ENCODE results near the gene RPL35.

Gene RPL35

DNA sequence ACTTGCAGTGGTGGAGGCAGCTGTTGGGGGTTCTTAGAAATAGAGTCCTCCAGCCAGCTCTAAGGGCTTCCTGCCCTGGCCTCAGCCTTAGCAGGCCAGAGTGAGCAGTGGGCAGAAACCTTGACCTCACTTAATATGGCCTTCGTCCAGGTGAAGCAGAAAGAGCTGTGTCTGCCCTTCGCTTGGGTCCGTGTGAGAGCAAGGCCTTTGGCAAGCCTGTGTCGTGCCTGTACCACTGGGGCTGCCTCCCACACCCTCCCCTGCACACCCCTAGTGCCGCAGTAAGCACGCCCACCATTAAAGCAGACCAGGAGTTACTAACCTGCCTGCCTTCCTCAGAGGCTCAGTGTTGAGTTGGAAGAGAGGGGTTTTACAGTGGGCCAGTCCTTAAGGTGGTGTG, 13.7 kb upstream of the RPL35 start:
- no peak for DNase-seq

DNA sequence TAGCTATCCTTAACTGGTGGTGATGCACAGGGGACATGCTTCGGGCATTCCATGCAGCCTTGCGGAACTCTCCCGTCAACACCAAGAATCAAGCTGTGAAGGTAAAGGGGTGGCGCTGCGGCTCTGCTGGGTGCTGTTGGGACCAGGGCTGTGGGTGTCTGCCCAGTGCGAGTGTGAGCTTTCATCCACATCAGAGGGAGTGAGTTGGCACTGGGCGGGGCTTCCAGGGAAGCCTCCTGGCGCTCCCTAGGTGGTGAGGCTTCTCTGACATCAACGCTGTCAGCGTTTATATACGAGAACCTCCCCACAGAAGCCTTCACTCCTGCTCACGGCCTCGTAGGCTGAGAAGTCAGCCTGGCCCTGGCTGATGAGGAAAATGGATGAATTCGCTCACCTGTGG, 11.9 kb upstream of the RPL35 start:
- no peak for DNase-seq

DNA sequence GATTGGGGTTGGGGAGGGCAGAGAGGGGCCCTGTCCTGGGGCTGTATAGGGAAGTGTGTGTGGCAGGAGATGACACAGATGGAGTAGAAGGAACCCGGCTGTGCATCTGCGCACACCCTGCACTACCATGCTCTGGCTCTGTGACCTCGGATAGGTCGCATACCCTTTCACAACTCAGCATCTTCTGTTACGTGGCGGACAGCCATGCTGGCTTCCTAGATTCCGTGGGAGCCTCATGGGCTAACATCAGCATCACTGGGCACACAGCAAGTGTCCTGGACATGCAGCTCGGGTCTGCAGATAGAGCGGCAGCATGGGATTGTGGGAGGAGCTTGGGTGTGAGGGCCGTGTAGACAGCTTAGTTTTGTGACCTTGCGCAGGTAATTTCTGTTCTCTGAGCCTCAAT, 9.4 kb upstream of the RPL35 start:
- DNase-seq = no peak

DNA sequence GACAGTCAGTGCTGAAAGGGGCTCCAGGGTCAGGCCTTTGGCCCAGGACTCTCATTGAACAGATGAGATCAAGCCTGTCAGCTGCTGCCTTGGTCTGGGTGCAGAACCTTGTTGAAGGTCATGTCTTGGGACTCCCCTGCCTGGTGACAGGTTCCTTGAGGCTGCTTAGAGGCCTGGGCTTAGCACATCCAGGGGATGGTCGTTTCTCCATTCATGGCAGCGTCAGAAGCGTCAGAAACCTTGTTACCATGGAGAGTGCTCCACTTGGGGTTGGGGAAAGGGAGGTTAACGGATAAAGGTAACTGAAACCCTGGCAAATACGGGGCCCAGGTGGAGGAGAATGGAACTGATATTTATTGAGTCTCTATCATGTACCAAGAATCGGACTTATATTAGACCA, 9.0 kb upstream of the RPL35 start:
- DNase-seq = no peak

DNA sequence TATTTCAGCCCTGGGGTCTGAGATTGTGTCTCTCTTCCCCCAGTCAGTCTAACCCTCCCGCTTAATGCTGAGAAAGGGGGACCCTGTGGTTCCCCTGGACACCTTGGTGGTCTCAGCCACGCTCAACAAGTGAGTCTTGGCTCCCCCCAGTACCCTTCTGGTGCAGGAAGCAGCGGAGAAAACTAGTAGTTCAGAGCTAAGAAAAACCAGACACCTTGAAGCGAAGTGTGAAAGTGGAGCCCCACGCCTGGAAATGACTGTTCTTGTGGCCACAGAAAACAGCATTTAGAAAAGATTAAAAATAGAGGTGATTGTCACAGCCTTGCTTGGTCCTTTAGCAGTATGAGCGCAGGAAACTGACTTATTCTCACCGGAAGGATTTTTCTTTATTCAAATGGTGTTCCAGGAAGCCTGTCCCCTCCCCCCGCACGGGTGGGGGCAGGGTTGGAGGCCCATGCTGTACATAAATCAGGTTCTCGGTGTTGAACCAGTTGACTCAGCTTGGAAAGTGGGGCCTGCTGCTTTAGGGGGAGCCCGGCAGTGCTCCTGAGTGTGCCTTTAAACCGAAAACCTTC, 8.3 kb upstream of the RPL35 start:
- peak in 1 of 2 experiments; percentile 33 for DNase-seq

DNA sequence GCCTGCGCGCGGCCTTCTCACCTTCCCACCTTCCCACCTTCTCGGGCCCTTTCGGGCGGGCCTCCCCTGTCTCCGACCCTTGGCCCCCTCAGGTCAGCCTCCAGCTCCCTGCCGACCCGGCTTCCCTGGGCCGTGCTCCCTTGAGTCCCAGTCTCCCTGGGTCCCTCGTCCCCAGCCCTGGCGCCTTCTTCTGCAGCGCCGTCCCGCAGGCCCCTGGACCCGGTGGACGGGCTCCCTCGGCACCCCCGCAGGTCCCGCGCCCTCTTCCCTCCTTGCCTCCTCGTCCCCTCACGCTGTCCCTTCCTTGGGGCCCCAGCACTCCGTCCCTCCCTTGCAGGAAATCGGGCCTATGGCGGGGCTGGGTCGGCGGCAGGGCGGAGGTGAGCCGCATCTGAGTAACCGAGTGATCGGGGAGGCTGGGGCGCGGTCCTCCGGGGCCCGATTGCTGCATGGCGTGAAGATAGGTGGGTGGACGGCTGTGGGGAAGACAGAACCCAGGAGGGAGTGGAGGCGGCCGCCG, 7.8 kb upstream of the RPL35 start:
- no peak for DNase-seq

DNA sequence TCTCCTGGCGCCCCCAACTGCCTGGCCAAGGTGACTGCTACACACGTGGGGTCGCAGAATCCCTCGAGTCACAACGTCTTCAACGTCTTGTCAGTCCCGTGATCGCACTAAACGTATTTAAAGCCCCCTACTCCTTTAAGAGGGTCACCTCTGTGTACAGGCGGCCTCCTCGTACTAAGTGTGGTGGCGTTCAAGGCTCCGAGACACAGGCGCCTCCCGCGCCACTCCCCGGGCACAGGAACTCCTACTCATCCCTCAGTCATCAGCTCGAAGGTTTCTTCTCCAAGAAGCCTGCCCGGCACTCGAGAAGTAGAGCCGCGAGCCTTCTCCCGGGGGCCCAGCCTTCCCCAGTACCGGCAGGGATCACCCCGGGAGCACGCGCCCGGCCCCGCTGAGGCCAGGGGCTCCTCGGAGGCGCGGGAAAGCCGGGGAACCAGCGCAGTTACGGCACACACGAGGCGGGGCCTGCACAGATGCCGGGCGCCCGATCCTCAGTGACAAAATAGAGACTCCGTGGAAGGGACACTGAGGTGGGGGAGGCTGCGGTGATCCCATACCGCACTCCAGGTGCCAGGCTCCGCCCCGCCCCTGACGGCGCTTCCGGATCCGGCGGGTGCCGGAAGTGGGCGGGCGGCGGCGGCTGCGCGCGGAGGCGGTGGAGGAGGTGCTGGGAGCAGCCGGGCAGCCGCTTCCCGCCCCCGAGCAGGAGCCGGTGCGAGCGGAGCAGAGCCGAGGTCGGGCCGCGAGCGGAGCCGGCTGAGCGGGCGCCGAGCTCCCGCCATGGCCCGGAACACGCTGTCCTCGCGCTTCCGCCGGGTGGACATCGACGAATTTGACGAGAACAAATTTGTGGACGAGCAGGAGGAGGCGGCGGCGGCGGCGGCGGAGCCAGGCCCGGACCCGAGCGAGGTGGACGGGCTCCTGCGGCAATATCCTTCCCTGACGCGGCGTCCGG, 7.0 kb upstream of the RPL35 start:
- peak; percentile 67 to 83 for DNase-seq

DNA sequence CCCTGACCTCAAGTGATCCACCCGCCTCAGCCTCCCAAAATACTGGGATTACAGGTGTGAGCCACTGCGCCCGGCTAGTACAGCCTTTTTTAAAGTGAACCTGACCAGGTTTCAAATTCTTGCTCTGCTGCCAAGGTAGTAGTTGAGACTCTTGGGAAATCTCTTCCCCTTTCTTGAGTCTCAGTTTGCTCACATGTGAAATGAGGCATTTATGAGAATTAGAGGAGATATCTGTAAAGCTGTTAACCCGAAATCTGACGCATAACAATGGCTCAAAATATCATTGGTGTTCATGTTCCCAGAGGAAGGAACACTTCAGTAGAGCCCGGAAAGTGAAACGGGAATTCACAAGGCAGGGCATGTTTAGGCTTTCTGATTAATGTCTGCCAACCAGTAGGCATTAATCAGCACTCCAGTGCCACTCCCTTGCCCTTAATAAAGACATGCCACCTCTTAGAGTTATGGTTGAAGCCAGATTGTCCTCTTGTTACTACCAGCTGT, 1.7 kb upstream of the RPL35 start:
- DNase-seq = no peak

DNA sequence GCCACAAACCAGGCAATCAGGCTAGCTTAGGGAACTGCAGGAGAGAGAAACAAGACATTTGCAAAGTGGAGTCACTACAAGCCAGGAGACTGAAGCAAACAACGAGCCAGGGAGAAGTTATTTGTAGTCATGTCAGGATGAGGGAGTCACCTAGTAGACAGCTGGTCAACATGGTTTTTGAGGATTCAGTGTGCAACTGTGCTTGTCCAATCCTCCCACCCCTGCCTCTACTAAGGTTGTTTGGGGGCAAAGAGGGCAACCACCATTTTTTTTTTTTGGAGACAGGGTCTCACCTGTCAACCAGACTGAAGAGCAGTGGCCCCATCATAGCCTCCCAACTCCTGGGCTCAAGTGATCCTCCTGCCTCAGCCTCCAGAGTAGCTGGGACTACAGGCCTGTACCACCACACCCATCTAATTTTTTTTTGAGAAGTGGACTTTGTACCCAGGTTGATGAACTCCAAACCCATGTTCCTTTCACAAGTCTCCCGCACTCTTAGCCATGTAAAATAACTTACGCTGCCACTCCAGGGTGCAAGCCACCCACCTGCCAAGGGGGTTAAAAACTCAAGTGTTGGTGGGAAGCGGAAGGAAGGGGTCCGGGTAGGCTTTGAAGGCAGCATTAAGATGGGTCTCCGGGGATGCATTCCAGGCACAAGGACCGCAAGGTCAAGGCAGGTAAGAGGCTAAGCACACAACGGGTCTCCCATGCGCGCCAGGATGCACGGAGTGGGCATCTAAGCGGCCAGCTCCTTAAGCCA, 995 bp downstream of the RPL35 start:
- DNase-seq = no peak

DNA sequence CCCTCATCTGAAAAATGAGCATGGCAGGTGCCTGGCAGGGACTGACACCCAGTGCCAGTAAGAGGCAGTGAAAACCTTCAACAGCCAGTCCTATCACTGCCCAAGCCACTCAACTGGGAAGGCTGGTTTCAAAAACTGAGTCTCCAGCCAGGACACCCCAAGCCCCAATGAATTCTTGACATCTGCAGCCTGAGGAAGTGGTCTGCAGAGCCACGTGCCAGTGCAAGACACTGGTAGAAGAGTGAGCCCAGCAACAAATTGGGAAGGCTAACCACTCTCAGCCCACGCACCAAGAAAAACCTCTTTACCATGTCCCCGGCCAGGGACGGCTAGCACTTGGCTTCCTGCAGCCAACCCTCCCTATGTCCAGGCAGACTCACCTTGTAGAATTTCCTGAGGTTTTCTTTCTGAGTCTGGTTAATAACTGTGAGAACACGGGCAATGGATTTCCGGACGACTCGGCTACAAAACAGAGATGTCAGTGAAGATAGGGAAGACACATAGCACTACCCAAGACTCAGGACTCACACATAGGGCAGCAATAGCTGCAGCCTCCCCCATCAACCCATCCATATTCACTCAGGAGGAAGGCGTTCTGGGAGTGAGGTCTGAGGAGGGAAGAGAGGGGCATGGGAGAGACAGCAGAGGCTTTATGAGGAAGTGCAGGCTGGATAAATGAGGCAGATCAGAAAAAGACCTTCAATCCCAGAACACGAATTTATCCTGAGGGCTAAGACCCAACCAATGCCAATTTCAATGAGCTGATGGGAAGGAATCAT, 1.8 kb downstream of the RPL35 start:
- DNase-seq = no peak

DNA sequence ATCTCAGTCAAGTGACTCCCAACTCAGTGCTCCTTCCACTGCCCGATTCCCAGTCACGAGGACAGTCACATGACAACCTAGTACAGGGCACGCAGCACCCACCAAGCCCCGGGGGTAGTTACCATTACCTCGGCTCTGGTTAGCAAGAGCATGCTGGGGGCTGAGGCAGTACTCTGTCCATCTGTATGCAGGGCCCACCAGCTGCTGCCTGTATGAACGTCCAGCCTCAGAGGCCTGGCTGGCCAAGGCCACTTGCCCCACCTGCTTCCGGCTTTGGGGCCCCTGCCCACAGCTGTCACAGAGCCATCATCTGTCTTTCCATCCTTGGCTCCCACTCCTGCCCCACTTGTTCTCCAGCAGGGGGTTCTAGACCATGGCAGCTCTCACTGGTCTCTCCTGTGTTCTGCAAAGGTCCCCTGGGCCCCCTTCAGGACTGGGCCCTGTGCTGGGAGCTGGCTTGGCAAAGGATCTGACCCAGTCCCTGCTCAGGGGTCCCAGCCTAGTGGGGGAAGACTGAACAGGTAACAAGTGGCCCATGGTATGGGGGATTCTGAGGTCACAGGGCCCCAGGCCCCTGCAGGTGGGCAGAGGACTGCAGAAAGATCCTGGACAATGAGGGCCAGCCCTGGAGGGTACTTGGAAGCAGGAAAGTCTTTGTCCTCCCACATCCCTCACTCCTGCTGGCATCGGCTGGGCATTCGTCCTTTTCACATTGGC, 3.3 kb downstream of the RPL35 start:
- DNase-seq = no peak

DNA sequence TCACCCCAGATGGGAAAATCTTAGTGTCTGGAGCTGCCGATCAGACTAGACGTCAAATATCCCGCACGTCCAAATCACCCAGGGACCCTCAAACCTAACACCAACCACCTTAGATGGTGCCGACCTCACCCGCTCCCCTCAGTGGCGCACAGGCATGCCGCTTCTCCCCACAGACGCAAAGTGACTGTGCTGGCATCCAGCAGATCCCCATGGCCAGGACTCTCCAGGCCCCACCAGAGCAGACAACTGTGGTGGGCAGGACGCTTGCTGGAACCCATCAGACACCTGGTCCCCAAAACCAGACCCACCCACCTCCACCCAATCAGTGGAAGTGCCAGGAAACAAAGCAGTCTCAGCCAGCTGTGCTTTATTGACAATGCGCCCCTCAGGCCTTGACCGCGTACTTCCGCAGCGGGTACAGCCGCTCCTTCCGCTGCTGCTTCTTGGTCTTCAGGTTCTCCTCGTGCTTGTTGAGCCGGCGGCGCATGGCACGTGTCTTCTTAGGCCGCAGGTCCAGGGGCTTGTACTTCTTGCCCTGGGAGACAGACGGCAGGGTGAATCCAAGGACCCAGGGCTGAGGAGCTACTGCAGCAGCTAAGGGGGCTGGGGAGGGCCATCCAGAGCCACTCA, 4.1 kb downstream of the RPL35 start:
- no peak for DNase-seq

DNA sequence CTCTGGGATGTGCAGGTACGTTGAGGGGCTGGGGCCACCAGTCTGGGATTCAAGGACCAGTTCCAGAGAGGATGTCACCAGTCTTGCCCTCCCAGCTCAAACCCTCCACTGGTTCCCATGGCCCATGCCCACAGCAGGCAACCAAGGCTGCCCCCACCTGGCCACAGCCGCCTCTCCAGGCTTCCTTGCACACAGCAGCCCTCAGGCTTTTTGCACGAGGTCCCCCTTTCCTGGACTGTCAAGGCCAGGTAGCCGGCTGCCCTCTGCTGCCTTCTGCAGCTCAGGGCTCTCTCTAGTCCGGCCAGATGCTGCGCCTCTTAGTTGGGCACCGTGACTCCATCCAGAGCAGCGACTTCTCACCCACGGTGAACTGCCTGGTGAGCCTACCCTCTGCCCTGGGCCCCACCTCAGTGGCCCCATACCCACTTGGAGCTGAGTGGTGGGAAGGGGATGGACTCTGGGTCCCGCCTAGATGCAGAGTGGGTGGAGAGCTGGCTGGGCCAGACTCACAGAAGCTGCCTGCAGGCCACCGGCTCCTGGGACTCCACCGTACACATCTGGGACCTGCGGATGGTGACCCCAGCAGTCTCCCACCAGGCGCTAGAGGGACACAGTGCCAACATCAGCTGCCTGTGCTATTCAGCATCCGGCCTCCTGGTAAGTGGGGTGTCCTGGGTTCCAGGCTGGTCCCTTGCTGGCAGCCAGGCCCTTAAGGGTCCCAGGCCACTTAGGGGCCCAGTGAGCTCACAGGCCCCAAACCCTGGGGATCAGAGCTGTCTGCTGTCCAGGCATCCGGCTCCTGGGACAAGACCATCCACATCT, 5.6 kb downstream of the RPL35 start:
- peak in 1 of 2 experiments; percentile 43 for DNase-seq

DNA sequence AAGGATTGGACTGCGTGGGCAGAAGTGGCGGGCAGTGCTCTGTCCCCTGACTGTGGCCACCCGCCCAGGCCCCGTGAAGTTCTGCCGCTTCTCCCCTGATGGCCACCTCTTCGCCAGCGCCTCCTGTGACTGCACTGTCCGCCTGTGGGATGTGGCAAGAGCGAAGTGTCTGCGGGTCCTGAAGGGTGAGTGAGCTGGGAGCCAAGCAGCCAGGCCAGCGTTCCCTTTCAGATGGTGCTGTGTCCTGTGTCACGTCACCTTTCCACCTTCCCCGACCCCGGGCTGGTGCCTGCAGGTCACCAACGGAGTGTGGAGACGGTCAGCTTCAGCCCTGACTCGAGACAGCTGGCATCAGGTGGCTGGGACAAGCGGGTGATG, 6.2 kb downstream of the RPL35 start:
- no peak for DNase-seq

DNA sequence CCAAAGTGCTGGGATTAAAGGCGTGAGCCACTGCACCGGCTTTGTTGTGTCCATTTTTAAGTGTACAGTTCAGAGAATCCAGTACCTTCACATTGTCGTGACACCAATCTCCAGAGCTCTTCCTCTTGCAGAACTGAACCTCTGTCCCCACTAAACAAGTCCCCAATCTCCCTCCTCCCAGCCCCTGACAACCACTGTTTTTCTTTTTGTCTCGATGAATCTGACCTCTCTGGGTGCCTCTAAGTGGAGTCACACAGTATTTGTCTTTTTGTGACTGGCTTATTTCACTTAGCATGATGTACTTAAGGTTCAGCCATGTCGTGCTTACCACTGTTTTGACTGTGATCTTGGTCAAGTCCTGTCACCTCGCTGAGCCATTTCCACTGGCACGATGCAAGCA, 6.9 kb downstream of the RPL35 start:
- no peak for DNase-seq

DNA sequence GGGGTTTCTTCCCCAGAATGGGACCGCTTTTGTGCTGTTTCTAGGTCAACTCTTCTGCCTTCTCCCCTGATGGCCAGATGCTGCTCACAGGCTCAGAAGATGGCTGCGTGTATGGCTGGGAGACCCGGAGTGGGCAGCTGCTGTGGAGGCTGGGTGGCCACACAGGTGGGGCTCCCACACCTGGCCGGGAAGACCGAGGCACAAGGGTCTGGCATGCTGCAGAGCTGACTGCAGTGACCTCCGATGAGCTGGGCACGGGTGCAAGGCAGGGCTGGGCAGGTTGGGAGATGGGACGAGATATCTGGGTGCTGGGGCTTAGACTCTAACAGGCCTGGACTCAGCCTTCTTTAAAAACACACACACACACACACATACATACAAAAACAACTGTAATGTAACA, 7.6 kb downstream of the RPL35 start:
- no peak for DNase-seq

DNA sequence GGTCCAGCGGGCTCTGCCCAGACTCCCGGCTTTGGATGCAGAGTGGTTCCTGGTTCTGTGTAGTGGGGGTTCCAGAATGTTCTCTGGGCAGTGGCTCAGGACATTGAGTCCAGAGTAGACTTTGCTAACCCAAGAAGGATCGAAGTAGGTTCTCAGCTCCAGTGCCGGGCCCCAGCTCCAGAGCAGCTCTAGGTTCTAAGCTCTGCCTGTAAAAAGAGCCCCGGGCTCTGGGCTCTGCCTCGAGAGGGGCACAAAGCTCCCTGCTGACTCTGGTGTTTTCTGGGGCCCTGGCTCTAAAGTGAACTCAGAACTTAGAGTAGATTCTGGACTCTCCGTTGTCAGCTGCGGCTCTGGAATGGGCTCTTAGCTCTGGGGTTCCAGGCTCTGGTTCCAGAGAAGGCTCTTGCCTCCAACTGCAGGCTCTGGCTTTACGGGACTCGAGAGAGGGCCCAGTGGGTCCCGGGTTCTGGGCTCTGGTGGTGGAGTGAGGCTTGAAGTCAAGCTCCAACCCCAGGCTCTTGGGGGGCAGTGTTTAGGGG, 8.1 kb downstream of the RPL35 start:
- no peak for DNase-seq

DNA sequence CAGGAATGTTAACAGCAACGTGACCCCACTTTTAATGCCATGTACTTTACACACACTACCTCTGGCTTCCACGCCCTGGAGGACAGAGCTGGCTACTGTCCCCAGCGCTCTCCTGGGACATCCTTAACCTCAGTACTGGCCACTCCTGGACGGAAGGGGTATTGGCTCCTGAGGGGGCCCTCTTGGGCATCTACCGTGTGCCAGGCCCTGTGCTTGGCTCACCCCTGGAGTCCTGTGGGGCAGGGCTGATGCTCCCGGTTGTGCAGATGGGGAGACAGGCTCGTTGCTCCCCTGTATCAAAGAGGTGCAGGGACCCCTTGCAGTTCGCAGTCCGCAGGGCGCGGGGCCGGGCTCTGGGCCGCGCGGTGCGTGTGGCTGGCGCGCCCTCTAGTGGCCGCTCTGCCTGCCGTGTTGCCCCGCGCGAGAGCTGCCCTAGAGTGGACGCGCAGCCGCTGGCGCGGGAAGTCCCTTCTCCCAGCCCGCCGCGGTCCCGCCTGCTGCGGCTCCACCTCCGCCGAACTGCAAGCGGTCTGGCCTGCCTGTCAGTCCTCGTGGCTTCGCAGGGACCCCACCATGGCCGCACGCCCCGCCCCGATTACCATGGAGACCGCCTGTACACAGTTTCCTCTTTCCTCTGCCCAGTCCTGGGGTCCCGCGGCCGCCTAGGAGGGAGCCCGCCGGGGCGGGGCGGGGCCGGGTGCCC, 8.8 kb downstream of the RPL35 start, which contains the start of gene WDR38:
Gene WDR38 (plus strand): TSS at position 632 of the 703 bp plus-strand sequence. CDS start 72 bp downstream, outside the sequence.
- DNase-seq = peak; percentile 75 to 82

DNA sequence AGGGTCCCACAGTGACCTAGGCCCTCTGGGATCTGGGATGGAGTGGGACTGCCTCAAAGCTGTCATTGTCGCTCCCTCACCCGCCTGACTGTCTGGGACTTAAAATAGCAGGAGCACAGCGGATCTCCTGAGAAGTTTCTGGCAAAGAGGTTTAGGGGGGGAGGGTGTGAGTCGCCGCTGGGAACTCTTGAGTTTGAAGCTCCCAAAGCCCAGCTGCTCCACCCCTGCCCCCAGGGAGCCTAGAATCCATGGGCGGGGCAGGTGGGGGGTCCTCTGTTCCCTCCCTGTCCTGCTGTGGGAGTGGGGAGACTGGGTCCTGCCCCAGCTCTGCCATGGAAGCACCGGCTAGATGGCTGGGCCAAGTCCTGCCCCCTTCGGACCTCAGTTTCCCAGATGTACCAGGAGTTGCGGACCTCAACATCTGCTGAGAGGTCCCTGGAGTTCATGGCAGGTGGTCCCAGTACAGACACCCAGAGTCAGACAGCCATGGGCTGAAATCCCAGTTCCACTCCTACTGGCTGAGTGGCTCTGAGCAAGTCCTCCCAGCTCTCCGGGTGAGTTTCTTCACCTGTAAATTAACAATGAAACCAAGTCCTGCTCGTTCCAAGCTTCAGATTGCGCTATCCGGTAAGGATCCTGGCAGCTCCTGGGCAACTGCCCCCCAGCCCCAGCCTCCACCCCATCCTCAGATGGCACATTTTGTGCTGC, 9.5 kb downstream of the RPL35 start:
- no peak for DNase-seq

Measured in SW 1271 (cell line).